Measurements from ENCODE around the gene NPDC1. TPM values are rescaled to one million over a fixed set of nuclear protein-coding genes. Genes with fewer than 3 reads are reported as not detected.

Gene NPDC1
- 10 to 100 TPM; 82.8 to 89.2 TPM for total RNA-seq

- no peaks in the 10 kb centered on the region for H3K9me3 Mint-ChIP-seq
- ChIA-PET POLR2A (interaction anchor here (0.9 to 1.4 kb wide), 7 partner anchors 11 to 25 kb away, joined by 3 to 7 read pairs (median 4); partner anchors contain the start of gene SAPCD2), CTCF (interaction anchor here (0.7 to 1.9 kb wide), 35 partner anchors 9 to 582 kb away, joined by 3 to 69 read pairs (median 5); partner anchors contain the start of genes AJM1, MAN1B1, PAXX and RNF208)
These were observed at the start of gene NPDC1 for GRCh38 chr9:137046088-137046787. NPDC1 (minus strand) TSS chr9:137046177; CDS start chr9:137045989, 188 bp downstream.

GRCh38 chr9:137089232-137089947 is 43.4 kb upstream of the NPDC1 start:
- ChIA-PET CTCF (interaction anchor here (1.1 to 5.7 kb wide), 2 partner anchors 20 to 60 kb away, joined by 3 to 73 read pairs; partner anchors contain the start of gene SAPCD2), POLR2A (interaction anchor here (1.7 kb wide), 1 partner anchor 151 kb away, joined by 5 read pairs; no protein-coding TSS in a partner anchor)
- peaks cover 31% of the 10 kb centered on the region for H3K36me3 Mint-ChIP-seq (ENCODE audit: low read depth)
- no peak for DNase-seq
- H3K4me1 Mint-ChIP-seq = peaks cover 41% of the 10 kb centered on the region
- H3K4me3 Mint-ChIP-seq = no peak overlapping the region
- peak overlapping the region; percentile 18 for H3K27ac Mint-ChIP-seq
- H3K9me3 Mint-ChIP-seq = no peaks in the 10 kb centered on the region
- H3K27me3 Mint-ChIP-seq = no peaks in the 10 kb centered on the region

More at GRCh38 chr9:137046088-137046787, at the start of gene NPDC1:
- Mint-ChIP-seq H3K4me1 (peaks cover 29% of the 10 kb centered on the region), H3K36me3 (ENCODE audit: low read depth) (no peaks in the 10 kb centered on the region), H3K27ac (peak within 1 kb of the TSS; percentile 65), H3K27me3 (peaks cover 33% of the 10 kb centered on the region), H3K4me3 (peak within 1 kb of the TSS; percentile 76)
- DNase-seq = peak; percentile 86

- Mint-ChIP-seq H3K9me3 (no peaks in the 10 kb centered on the region), H3K4me1 (peaks cover 46% of the 10 kb centered on the region), H3K27ac (peak overlapping the region; percentile 90), H3K4me3 (peak overlapping the region; percentile 89), H3K27me3 (no peaks in the 10 kb centered on the region), H3K36me3 (ENCODE audit: low read depth) (peaks cover 36% of the 10 kb centered on the region)
- CTCF ChIA-PET = interaction anchor here (0.6 to 5.7 kb wide), 4 partner anchors 8 to 148 kb away, joined by 4 to 73 read pairs (median 38); partner anchors contain the start of genes FUT7 and SAPCD2
- DNase-seq = no peak
- POLR2A ChIA-PET = interaction anchor here (1.3 to 6.5 kb wide), 5 partner anchors 17 to 152 kb away, joined by 3 to 87 read pairs (median 5); partner anchors contain the start of genes ANAPC2, RNF224, SAPCD2 and SSNA1
These were observed 42.1 kb upstream of the NPDC1 start for GRCh38 chr9:137088121-137088520.

- Mint-ChIP-seq H3K36me3 (ENCODE audit: low read depth) (peaks cover 32% of the 10 kb centered on the region), H3K9me3 (no peaks in the 10 kb centered on the region), H3K4me3 (peak overlapping the region; percentile 89), H3K27me3 (no peaks in the 10 kb centered on the region), H3K27ac (peak overlapping the region; percentile 90), H3K4me1 (peaks cover 46% of the 10 kb centered on the region)
- POLR2A ChIA-PET = interaction anchor here (1.2 to 6.5 kb wide), 17 partner anchors 8 to 189 kb away, joined by 3 to 87 read pairs (median 11); partner anchors contain the start of genes ANAPC2, RNF208, RNF224 and SAPCD2
- no peak for DNase-seq
- CTCF ChIA-PET = interaction anchor here (0.6 to 5.7 kb wide), 13 partner anchors 9 to 149 kb away, joined by 3 to 73 read pairs (median 10); partner anchors contain the start of genes FUT7, NPDC1, RNF224 and SAPCD2
These were observed 41.5 kb upstream of the NPDC1 start for GRCh38 chr9:137087409-137087925.

- Mint-ChIP-seq H3K4me3 (peak within 1 kb of the TSS; percentile 89), H3K4me1 (peaks cover 46% of the 10 kb centered on the region), H3K27me3 (no peaks in the 10 kb centered on the region), H3K9me3 (no peaks in the 10 kb centered on the region), H3K27ac (peak within 1 kb of the TSS; percentile 90), H3K36me3 (ENCODE audit: low read depth) (peaks cover 35% of the 10 kb centered on the region)
- peak; percentile 100 for DNase-seq
- CTCF ChIA-PET = interaction anchor here (0.5 to 5.7 kb wide), 20 partner anchors 9 to 843 kb away, joined by 3 to 73 read pairs (median 4); partner anchors contain the start of genes CYSRT1, NPDC1, RNF224 and SAPCD2
- POLR2A ChIA-PET = interaction anchor here (0.7 to 6.5 kb wide), 27 partner anchors 9 to 547 kb away, joined by 3 to 87 read pairs (median 5); partner anchors contain the start of genes ANAPC2, CLIC3, CYSRT1 and EXD3
These were observed 40.8 kb upstream of the NPDC1 start, which contains the start of gene MAN1B1 for GRCh38 chr9:137086531-137087408. MAN1B1 (plus strand) TSS chr9:137086985; CDS start chr9:137087000, 15 bp downstream.

- peak; percentile 52 for DNase-seq
- ChIA-PET POLR2A (interaction anchor here (0.7 to 6.5 kb wide), 28 partner anchors 9 to 546 kb away, joined by 3 to 87 read pairs (median 5); partner anchors contain the start of genes ANAPC2, CLIC3, CYSRT1 and EXD3), CTCF (interaction anchor here (0.6 to 5.7 kb wide), 19 partner anchors 10 to 685 kb away, joined by 3 to 73 read pairs (median 4); partner anchors contain the start of genes CYSRT1, NPDC1, RNF224 and SAPCD2)
- Mint-ChIP-seq H3K4me1 (peaks cover 43% of the 10 kb centered on the region), H3K36me3 (ENCODE audit: low read depth) (peaks cover 36% of the 10 kb centered on the region), H3K4me3 (peak overlapping the region; percentile 83), H3K9me3 (no peaks in the 10 kb centered on the region), H3K27me3 (no peaks in the 10 kb centered on the region), H3K27ac (peak overlapping the region; percentile 85)
These were observed 40.0 kb upstream of the NPDC1 start for GRCh38 chr9:137085920-137086530.

GRCh38 chr9:137084526-137084925 is 38.5 kb upstream of the NPDC1 start:
- no peak overlapping the region for H3K27ac Mint-ChIP-seq
- no peak overlapping the region for H3K4me3 Mint-ChIP-seq
- DNase-seq = no peak
- ChIA-PET POLR2A (interaction anchor here (1.3 to 6.5 kb wide), 4 partner anchors 11 to 20 kb away, joined by 3 to 87 read pairs (median 18); partner anchors contain the start of gene SAPCD2), CTCF (interaction anchor here (0.7 to 5.7 kb wide), 5 partner anchors 8 to 52 kb away, joined by 3 to 73 read pairs (median 3); partner anchors contain the start of genes FUT7 and SAPCD2)
- no peaks in the 10 kb centered on the region for H3K9me3 Mint-ChIP-seq
- H3K36me3 Mint-ChIP-seq (ENCODE audit: low read depth) = peaks cover 35% of the 10 kb centered on the region
- H3K4me1 Mint-ChIP-seq = peaks cover 45% of the 10 kb centered on the region
- H3K27me3 Mint-ChIP-seq = no peaks in the 10 kb centered on the region

- Mint-ChIP-seq H3K4me1 (peaks cover 36% of the 10 kb centered on the region), H3K27me3 (no peaks in the 10 kb centered on the region), H3K27ac (peak overlapping the region; percentile 24), H3K36me3 (ENCODE audit: low read depth) (peaks cover 27% of the 10 kb centered on the region), H3K9me3 (no peaks in the 10 kb centered on the region), H3K4me3 (no peak overlapping the region)
- ChIA-PET POLR2A (interaction anchor here (0.8 to 6.5 kb wide), 4 partner anchors 12 to 158 kb away, joined by 3 to 87 read pairs (median 4); partner anchors contain the start of genes SAPCD2 and TUBB4B), CTCF (interaction anchor here (1.0 to 1.2 kb wide), 3 partner anchors 12 to 20 kb away, joined by 3 to 4 read pairs (median 3); no protein-coding TSS in a partner anchor)
- DNase-seq = no peak
These were observed 37.5 kb upstream of the NPDC1 start for GRCh38 chr9:137083394-137084004.

GRCh38 chr9:137082925-137083290 is 36.9 kb upstream of the NPDC1 start:
- Mint-ChIP-seq H3K9me3 (no peaks in the 10 kb centered on the region), H3K4me3 (no peak overlapping the region), H3K4me1 (peaks cover 33% of the 10 kb centered on the region), H3K36me3 (ENCODE audit: low read depth) (peaks cover 27% of the 10 kb centered on the region), H3K27me3 (no peaks in the 10 kb centered on the region), H3K27ac (no peak overlapping the region)
- ChIA-PET CTCF (interaction anchor here (1.0 to 1.2 kb wide), 2 partner anchors 13 to 15 kb away, joined by 3 to 4 read pairs; no protein-coding TSS in a partner anchor), POLR2A (interaction anchor here (6.5 kb wide), 1 partner anchor 12 kb away, joined by 87 read pairs; the partner anchor contains the start of gene SAPCD2)
- no peak for DNase-seq

- no peak overlapping the region for H3K4me3 Mint-ChIP-seq
- no peak overlapping the region for H3K27ac Mint-ChIP-seq
- ChIA-PET CTCF (interaction anchor here (0.5 to 1.5 kb wide), 4 partner anchors 13 to 45 kb away, joined by 3 to 4 read pairs (median 4); no protein-coding TSS in a partner anchor), POLR2A (interaction anchor here (6.5 kb wide), 1 partner anchor 11 kb away, joined by 87 read pairs; the partner anchor contains the start of gene SAPCD2)
- H3K36me3 Mint-ChIP-seq (ENCODE audit: low read depth) = peaks cover 27% of the 10 kb centered on the region
- DNase-seq = no peak
- H3K27me3 Mint-ChIP-seq = no peaks in the 10 kb centered on the region
- peaks cover 27% of the 10 kb centered on the region for H3K4me1 Mint-ChIP-seq
- no peaks in the 10 kb centered on the region for H3K9me3 Mint-ChIP-seq
These were observed 36.4 kb upstream of the NPDC1 start for GRCh38 chr9:137082222-137082924.

Measured in activated CD4-positive, alpha-beta memory T cell treated with anti-CD3 and anti-CD28 coated beads, Interleukin-2, amount 10 ng/mL, durations not matched to agents 7 days and 5 days (primary cell).